RCC 7860 (cell line): ENCODE measurements around the gene ANKRD33.

Experiments used
- DNase-seq: peaks from one replicate; pipeline ENCODE4 v3.0.0-alpha.2; 2015; ENCODE audit warnings: low spot score
- FAIRE-seq: peaks from 2 replicates; lab custom pipeline; 2012; peaks lifted over from hg19 to GRCh38; lab: Jason Lieb, UNC

Gene ANKRD33

DNA sequence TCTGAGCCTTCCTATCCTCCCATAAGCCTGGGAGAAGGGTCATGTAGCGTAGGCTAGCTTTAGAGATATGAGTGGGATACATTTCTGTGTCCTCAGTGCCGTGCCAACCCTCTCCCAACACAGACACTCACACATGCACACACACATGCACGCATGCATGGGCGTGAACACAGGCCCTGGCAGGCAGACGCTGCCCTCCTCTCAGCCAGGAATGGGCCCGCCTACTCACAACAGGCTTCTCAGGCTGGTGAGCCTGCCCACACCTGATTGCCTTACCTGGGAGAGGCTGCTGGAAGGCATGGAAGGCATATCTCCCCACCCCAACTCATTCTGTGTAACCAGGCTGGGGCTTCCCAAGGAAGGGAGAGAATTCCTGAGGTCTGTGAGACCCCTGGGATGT is 50.8 kb downstream of the ANKRD33 start:
- FAIRE-seq (no peak), DNase-seq (no peak)

DNA sequence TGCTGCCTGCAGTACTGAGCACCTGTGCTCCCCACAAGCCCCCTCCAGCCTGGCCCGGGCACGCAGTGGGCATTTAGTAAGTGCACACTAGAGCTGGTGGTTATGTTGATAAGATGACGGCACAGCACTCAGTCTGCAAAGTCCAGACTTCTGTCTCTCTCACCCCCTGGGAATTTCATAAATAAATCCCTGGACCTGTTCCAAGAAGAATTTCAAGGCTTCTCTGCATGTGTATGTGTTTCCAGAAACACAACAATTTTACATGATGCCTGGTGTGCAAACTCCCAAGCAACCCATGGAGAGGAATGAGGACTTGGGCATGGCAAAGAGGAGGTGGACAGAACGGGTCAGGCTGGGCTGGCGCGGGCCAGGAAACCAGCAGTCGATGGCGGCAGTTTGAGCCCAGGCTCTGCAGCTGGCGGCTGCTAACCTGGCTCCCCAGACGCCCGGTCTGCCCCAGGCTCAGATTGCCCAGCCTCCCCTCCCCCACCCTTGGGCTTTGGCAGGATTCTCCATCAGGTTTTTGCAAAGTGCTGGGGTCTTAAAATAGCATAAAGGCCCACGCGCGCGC is 53.2 kb downstream of the ANKRD33 start:
- no peak for FAIRE-seq
- DNase-seq: no peak
